GM19397 (cell line): Measurements from ENCODE around the gene RAB2B.

ENCODE experiments used
- ATAC-seq: cut with Tn5 transposase; IDR thresholded peaks from one replicate; pipeline ENCODE4 v1.9.1; 2021; ENCODE audit warnings: mild to moderate bottlenecking, moderate library complexity; ENCODE audit not compliant: unreplicated experiment

RAB2B gene

GRCh38 chr14:21476925-21477681 is at the start of gene RAB2B, which contains the start of gene TOX4:
Gene RAB2B, minus strand, starts transcription at chr14:21476959. Its CDS starts 87 bp downstream, at chr14:21476872.
Gene TOX4, plus strand, starts transcription at chr14:21477195. Its CDS starts 84 bp downstream, at chr14:21477279.
- ATAC-seq: peak; percentile 99

- ATAC-seq: no peak
Observed at GRCh38 chr14:21525962-21526671, 49.4 kb upstream of the RAB2B start, which contains the start of gene SALL2. Gene SALL2, minus strand, starts transcription at chr14:21526346. Its CDS starts 219 bp downstream, at chr14:21526127.

- ATAC-seq: no peak
Observed at GRCh38 chr14:21525571-21525961, 48.8 kb upstream of the RAB2B start.

GRCh38 chr14:21524575-21525490 is 48.1 kb upstream of the RAB2B start:
- no peak for ATAC-seq

GRCh38 chr14:21523203-21523602 is 46.4 kb upstream of the RAB2B start:
- no peak for ATAC-seq

GRCh38 chr14:21521501-21521900 is 44.7 kb upstream of the RAB2B start:
- ATAC-seq: no peak

GRCh38 chr14:21520767-21521166 is 44.0 kb upstream of the RAB2B start:
- no peak for ATAC-seq

GRCh38 chr14:21518725-21519124 is 42.0 kb upstream of the RAB2B start:
- no peak for ATAC-seq

GRCh38 chr14:21514341-21514740 is 37.6 kb upstream of the RAB2B start:
- no peak for ATAC-seq

- peak; percentile 97 for ATAC-seq
Observed at GRCh38 chr14:21510735-21511657, 34.2 kb upstream of the RAB2B start, which contains the start of gene METTL3. Gene METTL3, minus strand, starts transcription at chr14:21511340. Its CDS starts 117 bp downstream, at chr14:21511223.

GRCh38 chr14:21509432-21510143 is 32.8 kb upstream of the RAB2B start:
- no peak for ATAC-seq

- ATAC-seq: no peak
Observed at GRCh38 chr14:21506557-21506956, 29.8 kb upstream of the RAB2B start.

- ATAC-seq: peak; percentile 57
Observed at GRCh38 chr14:21505012-21505553, 28.3 kb upstream of the RAB2B start.

- no peak for ATAC-seq
Observed at GRCh38 chr14:21503376-21503775, 26.6 kb upstream of the RAB2B start.

GRCh38 chr14:21501568-21501967 is 24.8 kb upstream of the RAB2B start:
- no peak for ATAC-seq

GRCh38 chr14:21498540-21499526 is 22.1 kb upstream of the RAB2B start:
- ATAC-seq: no peak

GRCh38 chr14:21496453-21496852 is 19.7 kb upstream of the RAB2B start:
- ATAC-seq: no peak
